GM18517 (cell line): Measurements from ENCODE around the gene SLC9A8.

Experiments
- ATAC-seq: cut with Tn5 transposase; IDR thresholded peaks from one replicate; pipeline ENCODE4 v1.9.1; 2021; ENCODE audit warnings: mild to moderate bottlenecking, moderate library complexity; ENCODE audit not compliant: unreplicated experiment

Gene SLC9A8

DNA sequence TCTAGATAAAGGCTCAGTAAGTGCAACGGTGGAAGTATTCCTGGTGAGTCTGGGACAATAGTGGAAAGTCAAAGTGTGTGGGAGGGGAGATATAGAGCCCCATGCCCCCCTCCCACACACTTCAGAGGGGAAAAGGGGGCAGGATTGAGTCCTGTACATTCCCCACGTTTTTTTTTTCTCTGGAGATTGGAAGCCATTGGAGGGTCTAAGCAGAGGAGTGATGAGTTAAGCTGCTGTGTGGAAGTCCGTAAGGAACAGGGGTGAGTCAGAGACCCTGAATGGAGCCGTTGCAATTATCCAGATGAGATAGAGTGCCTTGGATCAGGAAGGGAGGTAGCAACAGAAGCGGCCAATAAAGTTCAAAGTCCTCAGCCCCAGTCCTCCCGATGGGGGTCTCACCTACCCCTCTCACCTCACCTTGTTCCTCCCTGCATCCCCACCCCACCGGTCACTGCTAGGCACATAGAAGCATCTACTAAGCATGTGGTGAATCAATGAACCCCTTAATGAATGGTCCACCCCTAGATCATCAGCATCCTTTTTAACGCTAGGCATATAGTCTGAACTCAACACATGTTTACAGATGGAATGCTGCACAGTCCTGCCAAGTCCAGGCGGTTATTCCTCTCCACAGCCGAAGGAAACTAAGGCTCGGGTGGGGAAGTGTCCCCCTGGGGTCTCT lies 662 bp upstream of the SLC9A8 start:
- ATAC-seq: no peak

GRCh38 chr20:49813305-49813974 lies 812 bp downstream of the SLC9A8 start:
- no peak for ATAC-seq

GRCh38 chr20:49814057-49814694 lies 1.5 kb downstream of the SLC9A8 start:
- ATAC-seq: no peak

GRCh38 chr20:49818816-49819215 lies 6.2 kb downstream of the SLC9A8 start:
- no peak for ATAC-seq

- ATAC-seq: no peak
These were observed 7.1 kb downstream of the SLC9A8 start for GRCh38 chr20:49819702-49820101.

DNA sequence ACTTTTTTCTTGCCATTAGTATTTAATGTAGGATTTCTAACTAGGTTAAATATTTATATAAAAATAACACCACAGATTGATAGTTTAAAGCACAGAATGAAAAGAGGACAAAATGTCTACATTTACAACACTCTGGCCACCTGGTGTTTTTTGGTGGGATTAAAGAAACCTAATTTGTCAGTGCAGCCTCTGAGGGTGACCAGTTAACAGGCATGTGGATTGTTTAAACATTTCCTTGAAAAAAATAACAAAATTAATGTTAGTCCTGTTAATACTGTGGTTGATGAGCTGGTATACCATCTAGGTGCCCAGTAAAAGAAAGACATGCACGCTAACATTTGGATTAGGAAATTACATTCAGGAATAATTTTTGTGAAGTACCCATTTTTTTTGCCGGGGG lies 8.8 kb downstream of the SLC9A8 start:
- no peak for ATAC-seq

GRCh38 chr20:49821870-49822331 lies 9.3 kb downstream of the SLC9A8 start:
- no peak for ATAC-seq

- ATAC-seq: no peak
These were observed 10.7 kb downstream of the SLC9A8 start for GRCh38 chr20:49823152-49823847.

DNA sequence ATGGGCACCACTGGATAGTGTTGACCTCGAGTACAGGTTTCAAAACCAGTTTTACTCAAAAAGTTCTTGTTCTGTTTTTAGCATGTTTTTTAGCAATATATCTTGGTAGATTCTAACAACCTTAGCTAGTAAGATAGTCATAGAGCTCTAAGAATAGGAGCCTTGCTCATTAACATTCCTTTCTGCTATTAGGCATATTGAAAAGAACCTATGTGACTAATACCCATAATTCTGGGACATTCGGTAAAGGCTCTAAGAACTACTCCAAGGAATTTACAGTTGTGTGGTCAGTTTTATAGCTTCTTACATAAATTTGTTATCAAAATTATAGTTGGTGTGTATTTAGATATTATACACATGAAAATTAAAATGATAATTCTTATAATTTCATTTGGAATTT lies 11.6 kb downstream of the SLC9A8 start:
- no peak for ATAC-seq

GRCh38 chr20:49825521-49826033 lies 12.9 kb downstream of the SLC9A8 start:
- ATAC-seq: no peak

DNA sequence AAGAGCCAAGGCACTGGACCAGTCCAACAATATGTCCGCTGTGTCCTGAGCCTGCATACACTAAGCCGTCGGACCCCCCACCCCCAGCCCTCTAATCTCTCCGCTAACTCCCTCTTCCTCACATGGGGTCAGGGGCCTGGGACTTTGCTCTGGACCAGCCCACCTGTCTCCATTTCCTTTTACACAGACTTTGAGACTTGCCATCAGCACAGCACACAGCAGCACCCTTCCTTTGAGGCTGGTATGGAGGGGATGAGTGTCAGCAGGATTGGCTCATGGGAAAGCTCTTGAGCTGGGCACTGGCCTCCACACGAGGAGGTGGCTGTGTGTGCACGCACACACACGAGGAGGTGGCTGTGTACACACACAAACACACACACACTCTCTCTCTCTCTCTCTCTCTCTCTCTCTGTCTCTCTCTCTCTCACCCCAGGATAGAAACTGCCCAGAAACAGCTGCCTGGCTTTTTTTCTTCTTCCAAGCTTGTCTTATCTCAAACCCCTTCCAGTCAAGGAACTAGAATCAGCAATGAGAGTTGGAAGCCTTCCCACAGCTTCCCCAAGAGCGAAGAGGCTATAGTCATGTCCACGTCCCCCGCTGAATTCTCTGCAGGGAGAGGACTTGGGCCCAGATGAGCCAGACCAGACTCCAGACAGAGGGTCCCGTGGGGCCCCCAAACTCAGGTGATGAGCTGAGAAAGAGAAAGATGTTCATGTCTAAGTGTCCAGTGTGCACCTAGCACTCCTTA lies 18.6 kb downstream of the SLC9A8 start:
- ATAC-seq: no peak

DNA sequence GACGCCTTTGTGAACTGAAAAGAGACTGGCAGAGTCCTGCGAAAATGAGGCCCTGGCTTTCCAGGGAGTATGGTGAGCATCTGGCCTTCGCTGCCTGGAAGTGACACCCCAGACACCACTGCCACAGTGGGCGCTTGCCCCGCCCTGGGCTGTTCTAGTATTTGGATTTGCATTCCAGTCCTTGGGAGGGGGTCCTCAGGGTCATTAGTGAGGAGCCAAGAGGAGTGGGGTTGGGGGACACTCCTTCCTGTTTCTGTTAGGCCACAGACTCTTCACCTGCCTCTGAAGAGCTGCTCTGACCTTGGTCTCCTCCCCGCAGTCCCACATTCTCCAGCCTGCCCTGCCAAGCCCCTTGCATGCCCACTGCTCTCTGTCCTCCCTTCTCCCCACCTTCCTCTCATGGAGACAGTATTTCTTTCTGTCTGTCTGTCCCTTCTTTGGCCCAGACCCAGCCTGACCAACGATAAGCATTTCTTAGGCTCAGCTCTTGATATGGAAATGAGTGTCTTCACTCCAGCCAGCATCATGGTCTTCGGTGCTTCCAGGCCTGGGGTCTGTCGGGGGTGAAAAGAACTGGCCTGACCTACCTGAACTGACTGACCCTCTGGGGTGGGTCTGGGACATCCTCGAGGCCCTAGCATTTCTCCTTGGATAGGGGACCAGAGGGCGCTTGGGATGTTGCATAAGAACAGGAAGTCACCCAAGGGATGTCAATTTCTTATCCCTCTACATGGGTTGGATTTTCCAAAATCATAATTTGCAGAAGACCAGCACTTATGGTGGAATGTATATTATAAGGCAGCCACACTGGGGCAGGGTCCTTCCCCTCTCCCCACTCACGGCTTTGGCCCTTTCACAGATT lies 19.4 kb downstream of the SLC9A8 start:
- no peak for ATAC-seq

DNA sequence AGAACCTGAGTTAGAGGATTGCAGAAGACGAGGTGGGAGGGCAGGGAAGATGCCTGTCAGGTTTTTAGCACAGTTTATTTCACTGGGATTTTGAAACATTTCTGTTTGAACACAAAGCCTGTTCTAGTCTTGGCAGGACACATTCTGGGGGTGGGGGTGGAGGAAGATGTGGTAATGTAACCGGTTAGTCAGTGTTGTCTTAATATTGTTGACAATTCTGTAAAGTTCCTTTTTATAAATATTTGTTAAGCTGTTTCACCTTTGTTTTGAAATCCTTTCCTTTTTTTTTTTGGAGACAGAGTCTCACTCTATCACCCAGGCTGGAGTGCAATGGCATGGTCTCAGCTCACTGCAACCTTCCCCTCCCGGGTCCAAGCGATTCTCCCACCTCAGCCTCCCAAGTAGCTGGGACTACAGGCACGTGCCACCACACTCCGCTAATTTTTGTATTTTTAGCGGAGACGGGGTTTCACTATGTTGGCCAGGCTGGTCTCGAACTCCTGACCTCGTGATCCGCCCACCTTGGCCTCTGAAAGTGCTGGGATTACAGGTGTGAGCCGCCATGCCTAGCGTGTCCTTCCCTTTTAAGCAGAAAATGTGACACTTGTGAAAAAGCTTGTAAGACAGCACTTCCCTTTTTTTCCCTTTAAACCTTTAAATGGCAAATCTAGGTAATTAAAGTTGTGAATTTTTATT lies 20.2 kb downstream of the SLC9A8 start:
- ATAC-seq: no peak

DNA sequence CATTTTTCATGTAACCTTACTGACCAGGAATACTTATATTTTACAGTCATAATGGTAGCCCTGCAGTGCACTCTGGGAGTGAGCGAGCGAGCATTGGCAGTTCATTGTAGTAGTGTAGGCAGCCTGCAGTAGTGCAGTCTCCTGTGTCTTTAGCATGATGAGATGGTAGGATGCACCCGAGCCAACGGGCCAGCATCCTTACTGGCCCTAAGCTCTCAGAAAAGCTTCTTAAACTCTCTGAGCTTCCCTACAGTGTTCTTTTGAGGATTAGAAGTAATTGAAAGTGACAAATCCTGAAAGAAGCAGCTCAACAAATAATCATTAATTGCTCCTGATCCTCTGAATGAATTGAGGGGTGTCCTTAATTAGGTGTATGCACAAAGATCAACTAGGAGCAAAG lies 20.9 kb downstream of the SLC9A8 start:
- ATAC-seq: no peak

DNA sequence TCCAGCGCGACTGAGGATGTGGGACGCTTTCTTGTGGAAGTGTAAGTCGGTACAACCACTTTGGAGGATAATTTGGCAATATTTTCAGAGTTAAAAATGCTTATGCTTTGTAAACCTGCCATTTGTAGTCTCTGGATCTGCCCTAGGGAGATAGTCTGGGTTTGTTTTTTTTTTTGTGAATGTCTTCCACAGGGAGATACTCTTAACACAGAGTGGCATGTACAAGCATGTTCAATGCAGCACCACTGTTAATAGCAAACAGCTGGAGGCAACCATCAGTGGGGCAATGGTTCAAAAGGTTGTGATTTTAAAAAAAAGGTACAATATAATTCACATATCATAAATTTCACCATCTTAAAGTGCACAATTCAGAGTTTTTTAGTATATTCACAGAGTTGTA lies 22.4 kb downstream of the SLC9A8 start:
- no peak for ATAC-seq

DNA sequence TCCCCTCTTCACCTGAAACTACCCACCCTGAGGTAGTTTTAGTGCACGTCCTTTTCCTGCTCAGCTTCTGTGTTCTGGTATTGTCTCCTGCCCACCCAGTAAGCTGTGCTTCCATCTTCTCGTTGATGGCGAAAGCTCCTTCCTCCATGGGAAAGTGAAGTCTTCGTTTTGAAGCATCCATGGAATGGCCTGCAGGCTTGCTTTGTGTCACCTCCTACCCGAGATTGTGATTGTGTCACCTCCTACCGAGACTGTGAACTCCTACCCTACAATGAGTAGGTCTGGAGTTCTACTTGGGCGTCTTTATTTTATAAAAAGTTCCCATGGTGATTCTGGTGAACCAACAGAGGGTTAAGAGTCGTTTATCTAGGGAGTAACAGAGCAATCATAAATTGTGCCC lies 25.9 kb downstream of the SLC9A8 start:
- ATAC-seq: no peak

- ATAC-seq: no peak
These were observed 30.5 kb downstream of the SLC9A8 start for GRCh38 chr20:49843139-49843538.

DNA sequence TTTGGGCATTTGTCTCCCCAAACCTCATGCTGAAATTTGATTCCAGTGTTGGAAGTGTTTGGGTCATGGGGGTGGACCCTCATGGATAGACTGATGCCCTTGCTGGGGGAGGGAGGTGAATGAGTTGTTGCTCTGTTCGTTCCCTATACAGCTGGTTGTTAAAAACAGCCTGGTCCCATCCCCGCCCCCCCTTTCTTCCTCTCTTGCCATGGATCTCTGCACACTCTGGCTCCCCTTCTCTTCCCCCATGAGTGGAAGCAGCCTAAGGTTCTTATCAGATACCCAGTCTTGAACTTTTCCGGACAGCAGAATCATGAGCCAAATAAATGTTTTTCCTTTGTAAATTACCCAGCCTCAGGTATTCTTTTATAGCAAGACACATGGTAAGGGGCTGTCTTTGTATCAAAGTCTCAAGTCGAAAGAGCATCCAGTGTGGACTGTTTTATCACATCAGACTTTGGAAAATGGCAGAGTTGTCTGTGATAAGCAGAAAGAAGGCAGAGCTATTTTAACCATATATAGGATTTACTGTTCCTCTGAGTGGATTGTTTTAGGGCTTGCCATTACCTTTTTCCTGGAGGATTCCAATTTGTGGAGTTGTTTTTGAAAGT lies 31.2 kb downstream of the SLC9A8 start:
- no peak for ATAC-seq

DNA sequence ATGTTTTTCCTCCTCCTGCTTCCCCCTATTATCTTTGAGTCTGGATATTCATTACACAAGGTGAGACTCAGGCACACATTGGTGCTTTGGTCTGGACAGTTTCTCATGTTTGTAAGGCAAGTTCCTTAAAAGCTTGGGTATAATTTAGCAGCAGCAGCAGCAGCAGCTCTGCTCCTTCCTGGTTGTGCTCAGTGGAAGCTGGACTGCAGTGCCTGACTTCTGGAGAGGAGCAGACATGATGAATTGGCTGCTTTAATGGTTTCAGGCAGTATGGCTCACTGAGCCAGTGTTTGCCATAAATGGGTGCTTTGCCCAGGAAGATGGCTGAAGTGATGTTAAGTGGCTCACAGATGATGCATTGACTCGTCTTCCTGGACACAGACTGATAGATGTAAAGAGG lies 32.4 kb downstream of the SLC9A8 start:
- ATAC-seq: no peak
